IMR-90 (cell line): Measurements from ENCODE around the gene TUFM. TPM values are rescaled to one million over a fixed set of nuclear protein-coding genes. Genes with fewer than 3 reads are reported as not detected.
"Not testable (repeated sequence)": the region's sequence is repeated elsewhere in the genome, so short reads cannot be mapped to it uniquely, and the experiment has no call there.

Experiments used
- ATAC-seq: fragments of 200-7000 bp; cut with Tn5 transposase; 2 replicates; pipeline ENCODE4 v1.9.1; 2020; ENCODE audit warnings: low read depth, mild to moderate bottlenecking, moderate library complexity
- BruUV-seq: library from RNA; stranded (reverse); fragments of 400-500 nt; replicated peaks from 2 replicates; lab custom pipeline; 2021; lab: Mats Ljungman, UMichigan
- CTCF ChIA-PET: fragments of 300-600 bp; formaldehyde crosslinking; extraction: SDS; loops from one replicate; lab custom pipeline; 2021; ENCODE audit warnings: antibody characterized with exemption; lab: Yijun Ruan, JAX
- POLR2A ChIA-PET: fragments of 300-600 bp; sonication (Branson Sonifier 250); formaldehyde crosslinking; loops from one replicate; lab custom pipeline; 2022; ENCODE audit warnings: antibody characterized with exemption; ENCODE audit not compliant: unreplicated experiment; lab: Charles Lee
- DNase-seq: peaks from one replicate; pipeline ENCODE4 v3.0.0; 2013
- H2AFZ ChIP-seq: replicated peaks from 2 replicates; pipeline ENCODE3; 2013; ENCODE audit warnings: low read length, mild to moderate bottlenecking; ENCODE audit not compliant: poor library complexity
- H2AK5ac ChIP-seq: 2 replicates; pipeline ENCODE4 v1.6.1; 2013; ENCODE audit warnings: low read depth, low read length, inconsistent platforms
- H2AK9ac ChIP-seq: replicated peaks from 2 replicates; pipeline ENCODE3; 2013; ENCODE audit warnings: mild to moderate bottlenecking, low read depth, low read length, moderate library complexity; ENCODE audit not compliant: poor library complexity
- H2BK120ac ChIP-seq: 2 replicates; pipeline ENCODE4 v1.6.1; 2013; ENCODE audit warnings: low read depth, low read length, inconsistent platforms
- H2BK15ac ChIP-seq: 3 replicates; pipeline ENCODE4 v1.6.1; 2013; ENCODE audit warnings: low read depth, low read length, inconsistent platforms
- H2BK20ac ChIP-seq: 2 replicates; pipeline ENCODE4 v1.6.1; 2013; ENCODE audit warnings: low read depth, mild to moderate bottlenecking, inconsistent platforms, low read length, moderate library complexity
- H2BK5ac ChIP-seq: 2 replicates; pipeline ENCODE4 v1.6.1; 2013; ENCODE audit warnings: mild to moderate bottlenecking, low read depth, low read length, inconsistent platforms; ENCODE audit not compliant: poor library complexity, severe bottlenecking
- H3K14ac ChIP-seq: replicated peaks from 2 replicates; pipeline ENCODE4 v1.6.1; 2013; ENCODE audit warnings: low read depth, low read length, inconsistent platforms
- H3K18ac ChIP-seq: 2 replicates; pipeline ENCODE4 v1.6.1; 2013; ENCODE audit warnings: low read depth, low read length, control low read depth
- H3K23ac ChIP-seq: 2 replicates; pipeline ENCODE4 v1.6.1; 2013; ENCODE audit warnings: low read depth, low read length, inconsistent platforms
- H3K27ac ChIP-seq: 2 replicates; pipeline ENCODE4 v1.5.1; 2013; ENCODE audit warnings: mild to moderate bottlenecking, control low read depth, low read length; ENCODE audit not compliant: insufficient read depth
- H3K27me3 ChIP-seq: 2 replicates; pipeline ENCODE4 v1.6.1; 2013; ENCODE audit warnings: low read length; ENCODE audit not compliant: control insufficient read depth, insufficient read depth
- H3K36me3 ChIP-seq: 2 replicates; pipeline ENCODE4 v1.6.1; 2013; ENCODE audit warnings: low read length, mixed read lengths; ENCODE audit not compliant: control insufficient read depth, insufficient read depth
- H3K4ac ChIP-seq: 2 replicates; pipeline ENCODE4 v1.6.1; 2013; ENCODE audit warnings: low read depth, low read length, inconsistent platforms
- H3K4me1 ChIP-seq: 2 replicates; pipeline ENCODE4 v1.6.1; 2013; ENCODE audit warnings: low read length, mixed read lengths; ENCODE audit not compliant: control insufficient read depth, insufficient read depth
- H3K4me2 ChIP-seq: 2 replicates; pipeline ENCODE4 v1.6.1; 2013; ENCODE audit warnings: low read depth, mild to moderate bottlenecking, control low read depth, low read length, moderate library complexity
- H3K4me3 ChIP-seq: 2 replicates; pipeline ENCODE4 v1.5.1; 2013; ENCODE audit warnings: low read depth, mild to moderate bottlenecking, control low read depth, low read length, moderate library complexity; ENCODE audit not compliant: insufficient read depth
- H3K56ac ChIP-seq: 2 replicates; pipeline ENCODE4 v1.6.1; 2013; ENCODE audit warnings: low read length, inconsistent platforms; ENCODE audit not compliant: insufficient read depth; ENCODE audit errors: extremely low read depth
- H3K79me1 ChIP-seq, 2 experiments: 2 replicates each; pipeline ENCODE4 v1.6.1; 2013; ENCODE audit warnings: low read length in 2 of 2, inconsistent platforms in 1 of 2, low read depth in 1 of 2
- H3K9ac ChIP-seq: 2 replicates; pipeline ENCODE4 v1.6.1; 2013; ENCODE audit warnings: low read depth, low read length, control low read depth
- H3K9me1 ChIP-seq: 2 replicates; pipeline ENCODE4 v1.6.1; 2013; ENCODE audit warnings: low read length, inconsistent platforms; ENCODE audit not compliant: insufficient read depth
- H3K9me3 ChIP-seq: 2 replicates; pipeline ENCODE4 v1.6.1; 2013; ENCODE audit warnings: low read length; ENCODE audit not compliant: control insufficient read depth, insufficient read depth
- H4K20me1 ChIP-seq: 2 replicates; pipeline ENCODE4 v1.6.1; 2013; ENCODE audit warnings: low read length, inconsistent platforms; ENCODE audit not compliant: insufficient read depth
- H4K5ac ChIP-seq: 2 replicates; pipeline ENCODE4 v1.6.1; 2013; ENCODE audit warnings: mild to moderate bottlenecking, low read depth, low read length, control low read depth
- H4K8ac ChIP-seq, 2 experiments: 2 replicates each; pipeline ENCODE4 v1.6.1; 2013; ENCODE audit warnings: low read depth in 2 of 2, low read length in 2 of 2, control low read depth in 1 of 2, inconsistent platforms in 1 of 2
- H4K91ac ChIP-seq: 2 replicates; pipeline ENCODE4 v1.6.1; 2013; ENCODE audit warnings: low read depth, low read length, inconsistent platforms; ENCODE audit not compliant: insufficient read depth
- CEBPB ChIP-seq: IDR thresholded peaks from 2 replicates; pipeline ENCODE4 v1.6.1; 2012; ENCODE audit warnings: low read depth, low read length, improper control_type of control experiment
- RAD21 ChIP-seq: IDR thresholded peaks from 2 replicates; pipeline ENCODE4 v1.6.1; 2012; ENCODE audit warnings: low read length, improper control_type of control experiment
- WGBS, 2 experiments: methylation state at CpG; one replicate each; pipeline versions ENCODE4 v1.1.5 to v1.1.7; 2013; ENCODE audit warnings: missing lambda C conversion rate in 2 of 2; ENCODE audit not compliant: insufficient read length in 1 of 2; ENCODE audit errors: extremely low coverage in 2 of 2; 5-methylcytosine and 5-hydroxymethylcytosine counted together
- dilution Hi-C: fragments of 300-500 bp; cut with HindIII; formaldehyde crosslinking; loops from one replicate; pipeline ENCODE4 v1.14.3; 2018; ENCODE audit warnings: low sequenced_read_pairs; ENCODE audit not compliant: unreplicated experiment
- in situ Hi-C: fragments of 300-500 bp; cut with MboI; formaldehyde crosslinking; loops from 3 replicates; pipeline ENCODE4 v1.14.3; 2019; ENCODE audit warnings: low sequenced_read_pairs, inconsistent platforms, mixed read lengths
- intact Hi-C: fragments of 100-400 bp; cut with micrococcal nuclease; formaldehyde crosslinking; loops from 2 replicates; pipeline ENCODE4 v1.10.0; 2022
- polyA plus RNA-seq, 3 experiments: library from polyadenylated mRNA; depleted of rRNA; stranded (reverse); fragments of >200 nt; gene quantifications; 2 replicates each; pipeline ENCODE4 v1.2.3, GENCODE V29; 2012; ENCODE audit warnings: low replicate concordance in 1 of 3
- total RNA-seq: library from RNA; depleted of rRNA; stranded (reverse); fragments of >200 nt; gene quantifications from 2 replicates; pipeline ENCODE4 v1.2.3, GENCODE V29; 2012

TUFM gene
- total and polyA plus RNA-seq, 2 of the 4 experiments (the other 2 are of a cell fraction) = 80.3 to 126 TPM

- Histone ChIP-seq H2AFZ (no peak overlapping the region), H2BK20ac (no peak overlapping the region), H3K18ac (no peak overlapping the region), H3K14ac (no peak overlapping the region), H4K5ac (no peak overlapping the region), H3K36me3 (no peaks in the 10 kb centered on the region), H3K4me3 (no peak overlapping the region), H3K27me3 (no peaks in the 10 kb centered on the region), H4K20me1 (no peaks in the 10 kb centered on the region), H3K23ac (no peak overlapping the region), H3K79me1 (no peaks in the 10 kb centered on the region), H3K56ac (no peak overlapping the region), H3K4me2 (no peak overlapping the region), H3K27ac (no peak overlapping the region), H3K9ac (no peak overlapping the region), H3K4ac (no peak overlapping the region), H2BK120ac (no peak overlapping the region), H2BK15ac (no peak overlapping the region), H2AK5ac (no peak overlapping the region), H2AK9ac (no peak overlapping the region), H2BK5ac (no peak overlapping the region), H3K9me1 (no peaks in the 10 kb centered on the region), H4K91ac (no peak overlapping the region), H3K4me1 (no peaks in the 10 kb centered on the region), H3K9me3 (no peaks in the 10 kb centered on the region), H4K8ac (no peak overlapping the region)
- in situ Hi-C loops = no loop called here
- ATAC-seq (no peak), DNase-seq (no peak)
- ChIA-PET POLR2A (no interaction called here), CTCF (no interaction called here)
- TF ChIP-seq RAD21 (no peak), CEBPB (0 out of 2 replicates have a peak, but pooled peaks have one; percentile 13)
- dilution Hi-C loops = no loop called here
- 70% methylated on average over 7 of the region's 14 CpGs; no CpG with 5 or more reads in 1 of the 2 experiments for WGBS, 2 experiments
- no TSS peak for BruUV-seq
- intact Hi-C loops = no loop called here
Observed at GRCh38 chr16:28891964-28892890, 46.1 kb upstream of the TUFM start.

GRCh38 chr16:28890355-28890754, 44.2 kb upstream of the TUFM start:
- H4K20me1 ChIP-seq, in situ Hi-C loops, H3K18ac ChIP-seq, DNase-seq, BruUV-seq, H2AK9ac ChIP-seq, H3K9ac ChIP-seq, H3K36me3 ChIP-seq, H3K9me1 ChIP-seq, intact Hi-C loops, H3K9me3 ChIP-seq, H3K27ac ChIP-seq, H2BK120ac ChIP-seq, H3K4me3 ChIP-seq, H3K23ac ChIP-seq, H2BK15ac ChIP-seq, H3K14ac ChIP-seq, H3K4me2 ChIP-seq, H2BK20ac ChIP-seq, H3K27me3 ChIP-seq, H4K91ac ChIP-seq, H3K4ac ChIP-seq, ATAC-seq, H4K5ac ChIP-seq, H2AK5ac ChIP-seq, H3K56ac ChIP-seq, H2AFZ ChIP-seq, dilution Hi-C loops, H3K4me1 ChIP-seq, POLR2A ChIA-PET, H2BK5ac ChIP-seq, H3K79me1 ChIP-seq, CTCF ChIA-PET, H4K8ac ChIP-seq: not testable (repeated sequence)
- WGBS, 2 experiments = no CpG with 5 or more reads among the region's 5 CpGs
